GM13976 (cell line): ENCODE data around the gene EIF2B2.

Experiments
- DNase-seq: peaks from one replicate; pipeline ENCODE4 v3.0.0; 2012; ENCODE audit warnings: low spot score
- CTCF ChIP-seq: IDR thresholded peaks from 2 replicates; pipeline ENCODE4 v1.5.1; 2012; ENCODE audit warnings: borderline replicate concordance, mild to moderate bottlenecking; ENCODE audit not compliant: insufficient read depth; ENCODE audit errors: extremely low read depth, missing control alignments, control extremely low read depth
- in situ Hi-C: fragments of 300-500 bp; cut with MboI; formaldehyde crosslinking; loops from one replicate; pipeline ENCODE4 v1.12.0; 2022; ENCODE audit warnings: low sequenced_read_pairs, mixed read lengths, inconsistent platforms; ENCODE audit not compliant: unreplicated experiment

EIF2B2 gene

GRCh38 chr14:75003250-75004027 is 718 bp downstream of the EIF2B2 start:
- DNase-seq: no peak
- in situ Hi-C loops: no loop called here
- no peak for TF ChIP-seq CTCF

- DNase-seq: no peak
- TF ChIP-seq CTCF: no peak
- in situ Hi-C loops: no loop called here
Observed at GRCh38 chr14:75005357-75005756, 2.6 kb downstream of the EIF2B2 start.

GRCh38 chr14:75009176-75009575 is 6.5 kb downstream of the EIF2B2 start:
- DNase-seq: no peak
- no peak for TF ChIP-seq CTCF
- in situ Hi-C loops: no loop called here

GRCh38 chr14:75010472-75011093 is 7.9 kb downstream of the EIF2B2 start:
- in situ Hi-C loops: no loop called here
- DNase-seq: no peak
- no peak for TF ChIP-seq CTCF

- DNase-seq: no peak
- in situ Hi-C loops: no loop called here
- no peak for TF ChIP-seq CTCF
Observed at GRCh38 chr14:75011356-75011994, 8.8 kb downstream of the EIF2B2 start.

GRCh38 chr14:75013290-75013689 is 10.6 kb downstream of the EIF2B2 start:
- in situ Hi-C loops: no loop called here
- no peak for TF ChIP-seq CTCF
- DNase-seq: no peak
